K562 (cell line): Measurements from ENCODE around the gene MTHFD2. TPM values are rescaled to one million over a fixed set of nuclear protein-coding genes. Genes with fewer than 3 reads are reported as not detected.

Experiments used
- BMI1 ChIP-seq: fragments of 150-350 bp; IDR thresholded peaks from 2 replicates; pipeline ENCODE4 v1.6.1; 2014; ENCODE audit warnings: low read length
- CBX5 ChIP-seq: IDR thresholded peaks from 2 replicates; pipeline ENCODE4 v1.6.1; 2014; ENCODE audit warnings: low read depth, borderline replicate concordance
- HDAC6 ChIP-seq: IDR thresholded peaks from 2 replicates; pipeline ENCODE4 v1.6.1; 2012; ENCODE audit warnings: low read depth, mild to moderate bottlenecking, control low read depth, inconsistent platforms, low read length, moderate library complexity
- JUND ChIP-seq, 2 experiments: IDR thresholded peaks; 2 replicates in 1 of 2; 3 replicates in 1 of 2; pipeline ENCODE4 v1.6.1; 2011; ENCODE audit warnings: borderline replicate concordance in 2 of 2, low read depth in 2 of 2, low read length in 2 of 2, improper control_type of control experiment in 1 of 2, missing biosample characterization in 1 of 2, missing genetic modification characterization in 1 of 2, missing genetic modification reagents in 1 of 2
- MEF2D ChIP-seq: conservative IDR thresholded peaks from 2 replicates; pipeline ENCODE4 v1.6.1; 2016; ENCODE audit warnings: low read depth, missing genetic modification characterization, missing compliant biosample characterization
- NFATC3 ChIP-seq: fragments of 450-650 bp; IDR thresholded peaks from 2 replicates; pipeline ENCODE4 v1.6.1; 2017; ENCODE audit warnings: mild to moderate bottlenecking
- PPARD ChIP-seq: fragments of 250-450 bp; sonication (Bioruptor Pico); IDR thresholded peaks from 2 replicates; pipeline ENCODE4 v1.8.0; 2022; ENCODE audit warnings: inconsistent platforms, mild to moderate bottlenecking, moderate library complexity
- RAD51 ChIP-seq: fragments of 450-650 bp; IDR thresholded peaks from 2 replicates; pipeline ENCODE4 v1.7.1; 2016; ENCODE audit warnings: low read depth, mild to moderate bottlenecking, borderline replicate concordance
- SIX5 ChIP-seq, 2 experiments: IDR thresholded peaks; 2 replicates each; pipeline ENCODE4 v1.6.1; 2011; ENCODE audit warnings: low read length in 2 of 2, borderline replicate concordance in 1 of 2, low read depth in 1 of 2, mild to moderate bottlenecking in 1 of 2, moderate library complexity in 1 of 2; ENCODE audit not compliant: insufficient read depth in 1 of 2
- ZNF134 ChIP-seq: fragments of 250-450 bp; sonication (Bioruptor Pico); conservative IDR thresholded peaks from 2 replicates; pipeline ENCODE4 v1.4.0; 2020
- ZNF431 ChIP-seq: sonication (generic); formaldehyde crosslinking; IDR thresholded peaks from 2 replicates; pipeline ENCODE4 v1.8.0; 2022; ENCODE audit warnings: mild to moderate bottlenecking, missing genetic modification reagents
- ZNF444 ChIP-seq: fragments of 250-450 bp; sonication (Bioruptor Pico); IDR thresholded peaks from 2 replicates; pipeline ENCODE4 v1.4.0; 2020; ENCODE audit warnings: mild to moderate bottlenecking, moderate library complexity
- ZNF639 ChIP-seq, 2 experiments: fragments of 200-800 bp in 1 of 2; sonication (Bioruptor generic) in 1 of 2; sonication (generic) in 1 of 2; formaldehyde crosslinking in 1 of 2; IDR thresholded peaks in 1 of 2; conservative IDR thresholded peaks in 1 of 2; 2 replicates each; pipeline versions ENCODE4 v1.5.0 to v1.6.1; 2016 to 2020; ENCODE audit warnings: missing compliant biosample characterization in 1 of 2, missing genetic modification characterization in 1 of 2, missing genetic modification reagents in 1 of 2
- polyA plus RNA-seq, 8 experiments: library from polyadenylated mRNA; depleted of rRNA in 4 of 8; stranded (reverse) in 5 of 8; unstranded in 3 of 8; fragments of >200 nt; fragmentation: Nextera tagmentation in 2 of 8; fragmentation: Illumina TruSeq in 1 of 8; extraction: Ambion mirVana in 2 of 8; extraction: Trizol in 1 of 8; gene quantifications; 2 replicates each; pipeline versions ENCODE4 v1.2.1 to v1.2.3, GENCODE V29; 2011 to 2014; ENCODE audit warnings: inconsistent platforms in 1 of 8, missing spikeins in 1 of 8
- total RNA-seq, 7 experiments: library from RNA; depleted of rRNA in 6 of 7; stranded (reverse); fragments of >200 nt in 6 of 7; fragmentation: Illumina TruSeq in 2 of 7; extraction: Trizol in 2 of 7; gene quantifications; 2 replicates each; pipeline versions ENCODE4 v1.2.1 to v1.2.3, GENCODE V29; 2011 to 2021; ENCODE audit warnings: low replicate concordance in 1 of 7
- TF ChIP-seq, protein P1 (sequence below): fragments of 250-450 bp; sonication (Bioruptor Pico); IDR thresholded peaks from 2 replicates; pipeline ENCODE4 v1.4.0; 2020
- TF ChIP-seq, protein P2 (sequence below), 2 experiments: IDR thresholded peaks; 2 replicates each; pipeline ENCODE4 v1.6.1; 2012; ENCODE audit warnings: improper control_type of control experiment in 2 of 2, low read depth in 2 of 2, low read length in 2 of 2, borderline replicate concordance in 1 of 2
- TF ChIP-seq, protein P3 (sequence below): sonication (generic); formaldehyde crosslinking; IDR thresholded peaks from 2 replicates; pipeline ENCODE4 v1.8.1; 2023; ENCODE audit warnings: mild to moderate bottlenecking, missing genetic modification reagents

Gene MTHFD2
- total and polyA plus RNA-seq, 9 of the 15 experiments (the other 6 are each of a cell fraction or from before 2014, with no cell fraction given): 113 to 520 (median 234) TPM

- TF ChIP-seq, protein P1, sequence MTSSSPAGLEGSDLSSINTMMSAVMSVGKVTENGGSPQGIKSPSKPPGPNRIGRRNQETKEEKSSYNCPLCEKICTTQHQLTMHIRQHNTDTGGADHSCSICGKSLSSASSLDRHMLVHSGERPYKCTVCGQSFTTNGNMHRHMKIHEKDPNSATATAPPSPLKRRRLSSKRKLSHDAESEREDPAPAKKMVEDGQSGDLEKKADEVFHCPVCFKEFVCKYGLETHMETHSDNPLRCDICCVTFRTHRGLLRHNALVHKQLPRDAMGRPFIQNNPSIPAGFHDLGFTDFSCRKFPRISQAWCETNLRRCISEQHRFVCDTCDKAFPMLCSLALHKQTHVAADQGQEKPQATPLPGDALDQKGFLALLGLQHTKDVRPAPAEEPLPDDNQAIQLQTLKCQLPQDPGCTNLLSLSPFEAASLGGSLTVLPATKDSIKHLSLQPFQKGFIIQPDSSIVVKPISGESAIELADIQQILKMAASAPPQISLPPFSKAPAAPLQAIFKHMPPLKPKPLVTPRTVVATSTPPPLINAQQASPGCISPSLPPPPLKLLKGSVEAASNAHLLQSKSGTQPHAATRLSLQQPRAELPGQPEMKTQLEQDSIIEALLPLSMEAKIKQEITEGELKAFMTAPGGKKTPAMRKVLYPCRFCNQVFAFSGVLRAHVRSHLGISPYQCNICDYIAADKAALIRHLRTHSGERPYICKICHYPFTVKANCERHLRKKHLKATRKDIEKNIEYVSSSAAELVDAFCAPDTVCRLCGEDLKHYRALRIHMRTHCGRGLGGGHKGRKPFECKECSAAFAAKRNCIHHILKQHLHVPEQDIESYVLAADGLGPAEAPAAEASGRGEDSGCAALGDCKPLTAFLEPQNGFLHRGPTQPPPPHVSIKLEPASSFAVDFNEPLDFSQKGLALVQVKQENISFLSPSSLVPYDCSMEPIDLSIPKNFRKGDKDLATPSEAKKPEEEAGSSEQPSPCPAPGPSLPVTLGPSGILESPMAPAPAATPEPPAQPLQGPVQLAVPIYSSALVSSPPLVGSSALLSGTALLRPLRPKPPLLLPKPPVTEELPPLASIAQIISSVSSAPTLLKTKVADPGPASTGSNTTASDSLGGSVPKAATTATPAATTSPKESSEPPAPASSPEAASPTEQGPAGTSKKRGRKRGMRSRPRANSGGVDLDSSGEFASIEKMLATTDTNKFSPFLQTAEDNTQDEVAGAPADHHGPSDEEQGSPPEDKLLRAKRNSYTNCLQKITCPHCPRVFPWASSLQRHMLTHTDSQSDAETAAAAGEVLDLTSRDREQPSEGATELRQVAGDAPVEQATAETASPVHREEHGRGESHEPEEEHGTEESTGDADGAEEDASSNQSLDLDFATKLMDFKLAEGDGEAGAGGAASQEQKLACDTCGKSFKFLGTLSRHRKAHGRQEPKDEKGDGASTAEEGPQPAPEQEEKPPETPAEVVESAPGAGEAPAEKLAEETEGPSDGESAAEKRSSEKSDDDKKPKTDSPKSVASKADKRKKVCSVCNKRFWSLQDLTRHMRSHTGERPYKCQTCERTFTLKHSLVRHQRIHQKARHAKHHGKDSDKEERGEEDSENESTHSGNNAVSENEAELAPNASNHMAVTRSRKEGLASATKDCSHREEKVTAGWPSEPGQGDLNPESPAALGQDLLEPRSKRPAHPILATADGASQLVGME (CRISPR knock-in tag): no peak
- 0 out of 2 replicates have a peak, but pooled peaks have one; percentile 16 for TF ChIP-seq MEF2D (tag)
- TF ChIP-seq RAD51: 0 out of 2 replicates have a peak, but pooled peaks have one; percentile 9
- TF ChIP-seq BMI1: no peak
- TF ChIP-seq ZNF444 (CRISPR knock-in tag): no peak
- TF ChIP-seq JUND (IDR thresholded peaks at IDR 0.05; ENCODE audit: borderline replicate concordance, low read depth, low read length): peak; percentile 69
- peak; percentile 65; the same call in 1 of the 3 replicates for TF ChIP-seq JUND (tag; IDR thresholded peaks at IDR 0.05; ENCODE audit: borderline replicate concordance, low read depth, low read length)
- TF ChIP-seq ZNF639 (CRISPR knock-in tag; conservative IDR thresholded peaks at IDR 0.05 in 1 of 2, IDR thresholded peaks at IDR 0.05 in 1 of 2): peak in 1 of 2 experiments; percentile 67; a peak in 2 of 4 replicates
- no peak for TF ChIP-seq ZNF134 (CRISPR knock-in tag)
- no peak for TF ChIP-seq PPARD
- no peak for TF ChIP-seq CBX5
- no peak for TF ChIP-seq ZNF431 (CRISPR knock-in tag)
- TF ChIP-seq SIX5 (IDR thresholded peaks at IDR 0.05; ENCODE audit: borderline replicate concordance in 1 of 2, insufficient read depth in 1 of 2, low read depth in 1 of 2, low read length in 2 of 2): no peak
- TF ChIP-seq NFATC3: no peak
- TF ChIP-seq, protein P2, sequence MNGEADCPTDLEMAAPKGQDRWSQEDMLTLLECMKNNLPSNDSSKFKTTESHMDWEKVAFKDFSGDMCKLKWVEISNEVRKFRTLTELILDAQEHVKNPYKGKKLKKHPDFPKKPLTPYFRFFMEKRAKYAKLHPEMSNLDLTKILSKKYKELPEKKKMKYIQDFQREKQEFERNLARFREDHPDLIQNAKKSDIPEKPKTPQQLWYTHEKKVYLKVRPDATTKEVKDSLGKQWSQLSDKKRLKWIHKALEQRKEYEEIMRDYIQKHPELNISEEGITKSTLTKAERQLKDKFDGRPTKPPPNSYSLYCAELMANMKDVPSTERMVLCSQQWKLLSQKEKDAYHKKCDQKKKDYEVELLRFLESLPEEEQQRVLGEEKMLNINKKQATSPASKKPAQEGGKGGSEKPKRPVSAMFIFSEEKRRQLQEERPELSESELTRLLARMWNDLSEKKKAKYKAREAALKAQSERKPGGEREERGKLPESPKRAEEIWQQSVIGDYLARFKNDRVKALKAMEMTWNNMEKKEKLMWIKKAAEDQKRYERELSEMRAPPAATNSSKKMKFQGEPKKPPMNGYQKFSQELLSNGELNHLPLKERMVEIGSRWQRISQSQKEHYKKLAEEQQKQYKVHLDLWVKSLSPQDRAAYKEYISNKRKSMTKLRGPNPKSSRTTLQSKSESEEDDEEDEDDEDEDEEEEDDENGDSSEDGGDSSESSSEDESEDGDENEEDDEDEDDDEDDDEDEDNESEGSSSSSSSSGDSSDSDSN (IDR thresholded peaks at IDR 0.05; ENCODE audit: borderline replicate concordance in 1 of 2, low read depth in 2 of 2, low read length in 2 of 2): no peak
- TF ChIP-seq HDAC6: no peak
- TF ChIP-seq, protein P3, sequence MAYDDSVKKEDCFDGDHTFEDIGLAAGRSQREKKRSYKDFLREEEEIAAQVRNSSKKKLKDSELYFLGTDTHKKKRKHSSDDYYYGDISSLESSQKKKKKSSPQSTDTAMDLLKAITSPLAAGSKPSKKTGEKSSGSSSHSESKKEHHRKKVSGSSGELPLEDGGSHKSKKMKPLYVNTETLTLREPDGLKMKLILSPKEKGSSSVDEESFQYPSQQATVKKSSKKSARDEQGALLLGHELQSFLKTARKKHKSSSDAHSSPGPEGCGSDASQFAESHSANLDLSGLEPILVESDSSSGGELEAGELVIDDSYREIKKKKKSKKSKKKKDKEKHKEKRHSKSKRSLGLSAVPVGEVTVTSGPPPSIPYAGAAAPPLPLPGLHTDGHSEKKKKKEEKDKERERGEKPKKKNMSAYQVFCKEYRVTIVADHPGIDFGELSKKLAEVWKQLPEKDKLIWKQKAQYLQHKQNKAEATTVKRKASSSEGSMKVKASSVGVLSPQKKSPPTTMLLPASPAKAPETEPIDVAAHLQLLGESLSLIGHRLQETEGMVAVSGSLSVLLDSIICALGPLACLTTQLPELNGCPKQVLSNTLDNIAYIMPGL (CRISPR knock-in tag): no peak
Observed at GRCh38 chr2:74186038-74186437, 12.4 kb upstream of the MTHFD2 start (continued).
